Muscle of arm (tissue), 12 donors: ENCODE results near the gene PPP1R7. TPM values are rescaled to one million over a fixed set of nuclear protein-coding genes. Genes with fewer than 3 reads are reported as not detected.
A peak's percentile ranks its signal among the peaks of the same experiment; 100 is the strongest.

Source experiments
- DNase-seq: peaks from one replicate; pipeline ENCODE4 v3.0.0-alpha.2; 2013
- polyA plus RNA-seq, 12 donors: library from polyadenylated mRNA; unstranded; fragments of 120-200 nt; gene quantifications; one replicate each; pipeline ENCODE4 v1.2.1, GENCODE V29; 2013; ENCODE audit not compliant: insufficient read length in 12 of 12

The PPP1R7 gene
- polyA plus RNA-seq, 12 donors: 62.1 to 86.9 (median 78.0) TPM; not detected in 1

GRCh38 chr2:241208058-241208457, 57.8 kb downstream of the PPP1R7 start:
- no peak for DNase-seq

- DNase-seq: no peak
These were observed 59.0 kb downstream of the PPP1R7 start for GRCh38 chr2:241209271-241209670.

- no peak for DNase-seq
These were observed 61.0 kb downstream of the PPP1R7 start for GRCh38 chr2:241211276-241211675.

GRCh38 chr2:241213041-241213440, 62.8 kb downstream of the PPP1R7 start:
- DNase-seq: no peak

- DNase-seq: no peak
These were observed 63.3 kb downstream of the PPP1R7 start for GRCh38 chr2:241213567-241213966.

- DNase-seq: no peak
These were observed 63.9 kb downstream of the PPP1R7 start for GRCh38 chr2:241214209-241214608.

- no peak for DNase-seq
These were observed 64.5 kb downstream of the PPP1R7 start for GRCh38 chr2:241214766-241215165.

- no peak for DNase-seq
These were observed 65.2 kb downstream of the PPP1R7 start for GRCh38 chr2:241215421-241215820.

- DNase-seq: no peak
These were observed 66.0 kb downstream of the PPP1R7 start for GRCh38 chr2:241216211-241216761.

- DNase-seq: peak; percentile 81
These were observed 67.2 kb downstream of the PPP1R7 start for GRCh38 chr2:241217320-241218031.

GRCh38 chr2:241218131-241219029, 68.1 kb downstream of the PPP1R7 start:
- peak; percentile 37 for DNase-seq

- no peak for DNase-seq
These were observed 68.7 kb downstream of the PPP1R7 start for GRCh38 chr2:241219030-241219382.

- no peak for DNase-seq
These were observed 69.6 kb downstream of the PPP1R7 start for GRCh38 chr2:241219856-241220356.

GRCh38 chr2:241223211-241224017, 73.1 kb downstream of the PPP1R7 start:
- no peak for DNase-seq

GRCh38 chr2:241224018-241224850, 74.0 kb downstream of the PPP1R7 start:
- DNase-seq: peak; percentile 58

- no peak for DNase-seq
These were observed 74.7 kb downstream of the PPP1R7 start for GRCh38 chr2:241224851-241225438.

GRCh38 chr2:241225545-241225944, 75.3 kb downstream of the PPP1R7 start:
- DNase-seq: no peak

GRCh38 chr2:241225983-241226382, 75.7 kb downstream of the PPP1R7 start:
- no peak for DNase-seq

GRCh38 chr2:241226723-241227572, 76.7 kb downstream of the PPP1R7 start:
- no peak for DNase-seq
